HG03066 (cell line): ENCODE measurements around the gene ONECUT1.

Experiments used
- ATAC-seq: cut with Tn5 transposase; IDR thresholded peaks from one replicate; pipeline ENCODE4 v1.9.1; 2021; ENCODE audit warnings: low read depth; ENCODE audit not compliant: unreplicated experiment

ONECUT1 gene

DNA sequence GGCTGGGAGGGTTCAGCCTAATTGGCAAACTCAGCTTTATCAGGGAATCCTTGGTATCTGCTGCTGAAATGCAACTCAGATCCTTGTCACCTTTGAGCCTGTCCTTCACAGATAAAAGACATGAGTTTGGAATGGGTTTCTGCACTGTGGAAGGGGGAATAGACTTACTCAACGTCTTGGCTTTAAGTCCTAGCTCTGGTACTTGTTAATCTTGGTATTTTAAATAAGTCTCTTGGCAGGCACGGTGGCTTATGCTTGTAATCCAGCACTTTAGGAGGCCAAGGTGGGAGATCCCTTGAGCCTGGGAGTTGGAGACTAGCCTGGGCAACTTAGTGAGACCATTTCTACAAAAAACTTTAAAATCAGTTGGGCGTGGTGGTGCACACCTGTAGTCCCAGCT is 55.8 kb downstream of the ONECUT1 start:
- ATAC-seq = no peak

DNA sequence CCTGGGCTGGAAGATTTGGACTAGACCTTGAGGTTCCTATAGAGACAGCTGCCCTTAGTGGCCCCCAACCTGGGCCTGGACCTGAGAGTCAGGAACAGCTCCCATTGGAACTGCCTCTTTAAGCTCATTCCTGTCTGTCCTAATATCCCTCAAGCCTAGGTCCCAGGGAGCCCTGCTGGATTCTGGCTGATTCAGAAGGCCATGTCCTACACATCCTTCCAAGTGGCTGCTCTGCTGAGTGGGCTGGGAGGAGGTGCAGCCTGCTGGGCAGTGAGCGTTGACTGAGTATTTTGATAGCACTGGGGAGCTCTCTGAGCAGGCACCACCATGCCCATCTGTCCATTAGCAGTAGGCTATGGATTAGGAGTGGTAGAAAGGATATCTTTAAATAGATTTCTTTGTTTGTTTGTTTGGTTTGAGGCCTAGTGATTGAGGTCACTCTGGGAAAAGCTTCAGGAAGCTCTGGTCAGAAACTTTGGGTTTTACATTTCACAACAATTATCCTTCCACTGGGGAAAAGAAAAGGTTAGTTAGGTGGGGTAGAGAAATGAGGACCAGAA is 56.4 kb downstream of the ONECUT1 start:
- ATAC-seq = no peak

DNA sequence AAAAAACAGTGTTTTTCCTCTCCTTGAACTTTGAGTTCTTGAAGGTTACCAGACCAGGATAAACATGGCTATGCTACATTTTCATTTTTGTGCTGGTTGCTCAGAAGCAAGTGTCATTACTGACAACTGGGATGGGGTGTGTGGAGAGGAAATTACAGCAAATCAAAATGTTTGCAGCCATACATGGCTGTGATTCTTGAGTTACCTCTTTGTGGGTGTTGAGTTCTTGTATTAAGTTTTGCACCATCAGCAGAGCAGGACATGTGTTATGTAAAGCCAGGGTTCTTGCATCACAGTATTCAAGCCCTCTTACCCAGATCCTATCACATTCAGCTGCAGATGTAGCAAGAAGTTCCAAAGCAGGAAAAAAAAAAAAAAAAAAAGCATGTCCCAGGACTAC is 57.0 kb downstream of the ONECUT1 start:
- no peak for ATAC-seq

DNA sequence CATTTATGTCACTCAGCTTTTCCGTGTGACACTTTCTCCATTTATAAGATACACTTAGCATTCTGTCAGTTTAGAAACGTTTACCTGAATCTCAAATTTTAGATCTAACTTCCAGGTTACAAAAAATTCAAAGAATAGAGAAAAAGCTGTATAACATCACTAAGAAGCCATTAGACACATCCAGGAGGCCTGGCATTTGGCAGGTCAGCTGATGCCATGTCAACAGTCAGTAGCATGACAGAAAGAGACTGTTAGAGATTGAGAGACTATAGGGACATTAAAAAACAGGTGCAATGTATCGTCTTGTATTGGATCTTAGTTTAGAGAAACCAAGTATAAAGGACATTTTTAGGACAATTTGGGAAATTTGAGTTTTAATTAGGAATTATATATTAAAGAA is 57.6 kb downstream of the ONECUT1 start:
- no peak for ATAC-seq

DNA sequence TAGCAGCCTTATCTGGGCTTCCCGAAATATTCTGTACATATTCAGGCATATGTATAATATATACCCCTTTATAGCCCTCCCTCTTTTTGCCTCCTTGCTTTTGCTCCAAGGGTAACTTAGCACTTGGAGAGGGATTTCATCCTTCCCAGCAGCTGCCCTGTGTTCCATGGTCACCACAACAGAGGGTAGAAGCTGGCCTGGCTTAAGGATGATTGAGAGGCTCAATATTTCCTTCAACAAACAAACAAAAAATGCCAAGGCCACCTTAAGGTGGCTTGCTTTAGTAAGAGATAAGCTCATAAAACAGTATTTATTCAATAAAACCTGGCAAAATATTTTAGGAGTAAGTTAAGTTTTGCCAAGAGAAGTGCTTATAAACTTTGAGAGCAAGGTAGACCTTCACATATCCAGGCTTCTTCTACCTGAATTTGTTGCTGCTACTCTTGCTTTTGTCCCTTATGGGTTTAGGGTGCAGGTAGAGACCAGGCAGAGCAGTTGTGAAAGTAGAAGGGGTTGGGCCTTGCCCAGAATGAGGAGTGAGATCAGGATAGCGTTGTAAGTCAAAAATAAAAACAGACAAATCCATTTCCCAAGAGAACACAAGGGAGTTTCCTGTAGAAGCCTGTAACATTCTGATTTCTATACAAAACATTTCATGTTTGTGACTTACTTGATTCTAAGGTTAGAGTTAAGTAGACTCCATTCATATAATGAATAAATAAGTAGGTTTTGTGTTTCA is 58.2 kb downstream of the ONECUT1 start:
- ATAC-seq = no peak

DNA sequence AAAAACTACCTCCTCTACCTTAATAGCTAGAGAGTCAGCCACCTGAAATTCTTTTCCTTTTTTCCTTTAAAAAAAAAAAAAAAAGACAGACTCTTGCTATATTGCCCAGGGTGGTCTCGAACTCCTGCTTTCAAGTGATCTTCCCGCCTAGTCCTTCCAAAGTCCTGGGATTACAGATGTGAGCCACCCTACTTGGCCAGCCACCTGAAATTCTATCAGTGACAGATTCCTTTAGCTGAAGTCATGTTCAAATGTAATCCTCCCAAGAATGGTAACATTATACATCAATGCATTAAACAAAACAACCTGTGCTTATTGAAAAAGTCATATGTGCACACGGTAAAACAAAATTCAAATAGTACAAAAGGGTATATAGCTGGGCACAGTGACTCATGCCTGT is 59.1 kb downstream of the ONECUT1 start:
- no peak for ATAC-seq

DNA sequence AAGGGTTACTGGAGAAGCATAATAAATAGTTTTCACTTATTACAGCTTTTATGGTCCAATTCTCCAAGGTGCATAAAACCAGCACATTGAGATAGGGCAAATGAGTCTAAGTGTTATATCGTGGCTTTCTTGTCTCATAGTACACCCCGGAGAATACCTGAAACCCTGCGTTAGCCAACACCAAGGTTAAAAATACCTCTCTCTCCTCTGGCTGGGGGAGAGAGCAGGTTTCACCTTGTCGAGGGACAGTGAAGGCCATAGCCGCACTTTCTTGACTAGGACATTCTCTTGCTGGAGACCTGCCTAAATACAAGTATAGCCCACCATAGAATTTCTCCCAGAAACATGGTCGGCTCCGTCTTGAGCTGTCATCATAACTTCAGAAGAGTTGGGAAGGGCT is 59.5 kb downstream of the ONECUT1 start:
- no peak for ATAC-seq

DNA sequence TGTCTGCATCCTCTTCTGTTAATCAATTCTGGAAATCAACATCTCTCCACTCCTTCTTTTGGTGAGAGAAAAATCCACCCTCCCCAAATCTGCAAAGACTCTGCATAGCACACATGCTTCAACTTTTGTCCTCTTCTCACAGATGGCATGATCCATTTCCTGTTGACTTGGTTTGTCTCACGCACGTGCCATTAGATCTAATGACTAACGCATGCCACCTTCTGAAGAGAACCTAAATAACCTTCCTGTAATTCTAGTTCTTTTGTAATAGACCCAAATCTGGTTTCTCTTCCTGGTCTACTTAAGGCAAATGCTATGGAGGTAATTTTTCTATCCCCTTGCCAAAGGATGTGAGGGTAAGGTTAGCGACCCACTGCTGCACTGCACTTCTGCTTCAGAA is 60.0 kb downstream of the ONECUT1 start:
- peak; percentile 64 for ATAC-seq

DNA sequence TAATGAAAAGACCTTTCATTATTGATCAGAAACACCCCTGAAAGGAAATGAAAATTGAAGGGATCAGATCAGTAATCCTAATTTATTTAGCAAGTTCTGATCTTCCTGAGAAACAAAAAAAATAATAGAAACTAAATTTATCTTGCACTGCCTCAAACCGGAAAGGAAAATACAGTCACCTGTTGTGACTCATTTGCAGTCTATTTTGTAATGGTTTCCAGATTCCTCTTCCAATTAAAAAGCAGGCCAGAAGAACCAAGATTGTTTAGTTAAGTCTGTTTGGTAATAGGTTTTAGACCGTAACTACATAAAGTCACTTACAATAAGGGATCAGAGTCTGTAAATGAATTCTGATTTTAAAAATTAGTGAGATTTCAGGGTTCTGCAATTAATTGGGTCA is 61.2 kb downstream of the ONECUT1 start:
- ATAC-seq = no peak

DNA sequence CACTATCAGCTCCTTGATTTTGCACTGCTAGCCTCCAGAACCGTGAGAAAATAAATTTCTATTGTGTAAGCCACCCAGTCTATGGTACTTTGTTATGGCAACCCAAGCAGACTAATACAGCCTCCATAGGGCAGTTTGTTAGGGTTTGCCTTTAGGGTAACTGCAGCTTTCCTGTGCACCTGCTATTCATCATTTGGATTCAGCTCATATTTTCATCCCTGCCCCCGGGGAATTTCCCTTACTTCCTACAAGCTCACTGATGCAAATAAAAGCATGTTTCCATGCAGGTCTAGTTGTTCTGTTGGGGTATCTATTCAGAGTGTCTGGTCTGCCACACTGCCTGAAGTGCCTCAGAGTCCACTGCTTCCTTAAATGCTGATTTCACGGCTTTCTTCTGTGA is 62.3 kb downstream of the ONECUT1 start:
- no peak for ATAC-seq

DNA sequence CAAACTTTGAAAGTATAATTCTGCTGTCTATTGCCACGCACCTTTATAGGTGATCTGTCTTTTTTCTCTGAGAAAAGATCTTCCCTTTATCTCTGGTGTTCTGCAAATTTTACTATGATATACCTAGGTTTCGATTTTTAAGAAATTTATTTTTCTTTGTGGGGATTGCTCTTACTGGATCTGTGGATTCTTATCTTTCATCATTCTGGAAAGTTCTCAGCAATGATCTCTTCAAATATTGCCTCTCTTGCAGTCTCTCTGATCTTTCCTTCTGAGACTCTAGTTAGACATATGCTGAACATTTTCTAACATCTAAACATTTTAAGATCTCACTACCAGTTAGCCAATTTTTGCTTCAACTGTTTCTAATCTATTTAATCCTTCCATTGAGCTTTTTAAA is 63.9 kb downstream of the ONECUT1 start:
- no peak for ATAC-seq

DNA sequence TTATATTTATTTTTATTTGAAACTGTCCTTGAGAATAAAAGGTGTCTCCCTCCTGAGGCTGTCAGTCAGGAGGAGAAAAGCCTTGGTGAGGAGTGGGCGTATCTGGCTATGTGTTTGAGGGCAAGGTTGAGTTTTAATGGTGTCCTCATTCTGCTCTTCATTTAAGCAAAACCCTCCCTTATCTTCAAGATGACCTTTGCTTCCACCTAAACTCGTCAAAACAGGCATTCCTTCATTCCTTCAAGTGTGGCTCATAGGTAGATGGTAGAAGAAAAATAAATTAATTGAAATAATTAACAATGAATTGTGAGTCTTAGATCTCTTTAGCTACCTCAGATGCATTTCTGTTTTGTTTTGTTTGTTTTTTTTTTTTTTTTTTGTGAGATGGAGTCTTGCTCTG is 71.6 kb downstream of the ONECUT1 start:
- ATAC-seq = no peak

DNA sequence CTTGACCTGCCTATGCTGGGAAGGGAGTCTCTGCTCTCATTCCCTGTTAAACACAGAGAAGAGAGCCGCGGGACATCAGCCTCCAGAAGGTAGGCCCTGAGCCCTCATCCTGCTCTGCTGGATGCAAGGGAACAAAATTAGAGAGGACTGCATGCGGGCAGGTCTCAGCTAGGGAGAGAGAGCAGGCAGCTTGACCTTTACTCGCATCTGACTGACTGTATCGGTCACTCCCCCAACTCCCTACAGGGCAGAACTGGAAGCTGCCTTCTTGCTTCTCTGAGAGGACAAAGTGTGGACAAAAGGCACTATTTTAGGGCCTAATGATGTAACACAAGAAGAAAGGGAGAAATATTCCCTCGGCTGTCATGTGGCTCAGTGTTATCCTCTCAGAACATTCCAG is 72.2 kb downstream of the ONECUT1 start:
- no peak for ATAC-seq

DNA sequence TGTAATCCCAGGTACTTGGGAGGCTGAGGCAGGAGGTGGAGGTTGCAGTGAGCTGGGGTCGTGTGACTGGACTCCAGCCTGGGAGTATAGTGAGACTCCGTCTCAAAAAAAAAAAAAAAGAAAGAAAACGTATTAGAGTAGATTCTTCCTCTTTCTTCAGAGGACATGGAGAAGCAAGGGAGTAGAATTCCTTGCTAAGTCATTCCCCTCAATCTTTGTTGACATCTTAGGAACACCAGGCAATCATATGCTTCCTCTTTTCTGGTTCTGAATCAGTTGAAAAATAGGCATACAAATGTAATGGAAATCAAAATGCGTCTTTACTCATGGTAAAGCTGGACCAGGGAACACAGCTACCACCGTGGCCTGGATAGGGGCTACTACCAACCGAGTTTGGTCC is 72.7 kb downstream of the ONECUT1 start:
- ATAC-seq = no peak

DNA sequence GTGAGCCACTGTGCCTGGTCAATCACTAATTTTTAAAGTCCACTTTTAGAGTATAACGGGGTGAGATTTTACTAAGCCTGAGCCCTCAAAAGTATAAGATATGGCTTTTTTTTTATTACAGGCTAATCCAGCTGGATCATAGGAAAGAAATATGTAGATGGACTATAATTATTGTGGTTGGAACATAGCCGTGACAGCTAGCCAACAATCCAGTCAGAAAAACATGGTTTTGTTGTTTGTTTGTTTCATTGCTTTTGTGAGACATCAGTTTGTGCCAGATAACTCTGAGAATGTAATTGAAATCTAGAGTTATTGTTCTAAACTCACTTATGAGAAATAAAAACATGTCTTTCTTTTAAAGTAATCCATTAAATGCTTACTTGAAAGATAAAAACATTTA is 73.6 kb downstream of the ONECUT1 start:
- no peak for ATAC-seq

DNA sequence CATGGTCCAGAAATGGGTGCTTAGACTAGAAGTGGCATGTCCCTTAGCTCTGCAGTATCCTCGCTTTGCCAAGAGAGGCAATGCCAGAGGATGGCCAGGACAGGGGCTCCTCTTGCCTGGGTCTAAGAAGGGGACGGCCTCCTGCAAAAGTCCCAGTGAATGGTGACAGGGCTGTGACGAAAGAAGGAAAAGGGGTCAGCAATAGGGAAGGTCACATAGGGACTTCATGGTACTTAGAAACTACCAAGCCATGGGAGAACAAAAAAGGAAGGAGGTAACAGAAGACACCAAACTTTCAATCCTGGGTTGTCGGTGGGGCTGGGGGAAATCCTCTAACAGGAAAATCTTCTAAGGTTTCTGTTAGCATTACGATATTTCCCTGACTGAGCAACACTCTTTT is 74.7 kb downstream of the ONECUT1 start:
- ATAC-seq = no peak

DNA sequence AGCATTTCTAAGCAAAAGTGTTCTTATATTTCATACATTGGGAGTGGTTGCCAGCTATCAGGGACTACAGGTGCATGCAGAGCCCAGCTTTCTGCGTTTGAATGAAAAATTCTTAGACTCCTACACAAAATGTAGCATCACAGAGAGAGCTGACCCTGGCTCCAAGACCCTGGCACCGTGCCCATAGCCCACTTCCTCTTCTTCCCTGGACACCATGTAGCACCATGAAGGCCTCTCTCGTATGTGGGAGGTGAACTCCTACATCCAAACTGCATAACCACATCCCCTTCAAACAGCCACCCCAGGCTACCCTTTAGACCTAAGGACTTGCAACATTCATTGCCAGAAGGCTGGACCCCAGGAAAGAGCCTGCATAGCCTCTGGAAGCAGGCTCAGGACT is 75.2 kb downstream of the ONECUT1 start:
- no peak for ATAC-seq

DNA sequence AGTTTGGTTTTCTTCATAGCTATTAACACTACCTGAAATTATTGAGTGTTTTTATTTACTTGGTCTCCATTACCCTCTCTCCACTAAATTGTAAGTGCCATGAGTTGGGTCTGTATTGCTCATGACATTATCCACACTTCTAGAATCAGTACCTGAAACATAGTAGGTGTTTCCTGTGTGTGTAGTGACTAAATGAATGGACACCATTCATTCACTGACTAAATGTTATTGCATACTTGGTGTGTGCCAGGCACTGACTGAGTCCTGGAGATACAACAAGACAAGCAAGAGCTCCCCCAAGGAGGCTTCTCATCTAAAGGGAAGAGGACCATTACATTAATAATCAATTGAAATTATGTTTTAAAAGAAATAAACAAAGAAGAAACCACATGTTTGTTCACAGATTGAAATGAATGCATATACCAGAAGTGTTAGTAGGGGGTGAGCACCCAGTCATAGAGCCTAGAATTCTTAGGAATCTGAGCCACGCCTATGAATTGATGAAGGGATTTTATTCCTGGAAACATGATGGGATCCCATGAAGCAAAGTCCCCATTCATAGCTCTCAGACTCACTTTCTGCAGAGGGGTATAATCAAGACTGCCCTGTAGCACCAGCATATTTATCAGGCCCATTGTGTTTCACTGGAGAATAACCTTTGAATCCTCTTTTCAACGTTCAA is 79.3 kb downstream of the ONECUT1 start:
- no peak for ATAC-seq

DNA sequence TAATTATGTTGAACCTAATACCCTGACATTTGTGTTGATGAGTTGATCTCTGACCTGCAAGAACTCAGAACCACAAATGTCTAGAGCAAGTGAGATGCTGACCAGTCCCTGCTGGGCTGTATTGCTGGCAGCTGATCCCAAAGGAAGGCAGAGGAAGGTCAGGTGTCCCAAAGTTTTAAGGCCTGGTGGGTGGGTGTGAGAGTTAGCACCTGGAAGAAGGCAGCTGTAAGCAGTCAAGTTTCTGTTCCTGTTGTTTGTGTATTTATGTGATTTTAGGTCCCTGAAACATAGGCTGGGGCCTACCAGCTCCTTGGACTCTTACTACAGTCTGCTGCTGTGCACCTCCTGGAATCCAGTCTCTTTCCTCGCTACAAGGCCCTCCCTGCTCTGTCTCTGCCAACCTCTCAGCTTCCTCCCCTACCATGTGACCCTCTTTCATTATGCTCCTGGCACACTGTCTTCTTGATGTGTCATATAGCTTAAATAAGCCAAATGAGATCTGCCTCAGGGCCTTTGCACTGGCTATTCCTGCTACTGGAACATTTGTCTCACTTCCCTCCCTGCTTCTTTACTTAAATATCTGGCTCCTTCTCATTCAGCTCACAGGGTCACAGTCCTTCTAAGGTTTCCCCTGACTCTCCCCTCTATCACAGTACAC is 80.0 kb downstream of the ONECUT1 start:
- ATAC-seq = peak; percentile 53

DNA sequence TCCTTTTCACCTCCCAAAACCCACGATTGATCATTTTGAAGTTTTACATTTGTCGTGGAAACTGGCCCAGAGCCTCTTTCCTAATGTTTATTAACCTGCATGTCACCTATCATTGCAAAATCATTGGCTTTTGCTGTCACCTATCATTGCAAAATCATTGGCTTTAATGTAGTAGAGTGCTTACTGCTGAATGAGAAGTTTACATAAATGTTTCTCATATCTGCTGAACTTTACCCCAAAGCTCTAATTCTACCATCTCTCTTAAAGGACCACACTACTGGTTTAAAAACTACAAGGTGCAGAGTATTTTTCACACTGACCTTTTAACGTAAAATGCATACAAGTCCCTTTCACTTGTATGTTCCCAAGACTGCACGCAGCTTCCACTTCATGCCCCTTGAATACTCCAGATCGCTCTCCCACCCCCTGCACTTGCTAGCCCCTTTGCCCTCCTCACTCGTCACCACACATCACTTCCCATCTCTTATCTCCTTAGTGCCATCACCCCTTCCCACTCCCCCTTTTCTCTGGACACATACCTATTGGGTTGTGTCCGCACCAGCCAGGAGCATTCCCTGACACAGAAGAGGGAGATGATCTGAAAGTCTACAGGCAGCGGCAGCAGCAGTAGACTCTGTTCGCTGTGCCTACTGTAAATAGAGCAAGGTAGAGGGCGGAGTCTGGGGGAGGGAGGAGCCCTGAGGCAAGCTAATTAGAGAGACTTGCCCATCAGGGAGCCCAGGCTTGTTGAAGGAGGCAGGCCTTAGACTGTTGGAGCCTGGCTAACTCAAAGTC is 80.8 kb downstream of the ONECUT1 start:
- peak; percentile 69 for ATAC-seq
